Neural cell (in vitro differentiated cells): ENCODE data around the gene LSM14A.

Experiments used
- TAF1 ChIP-seq: IDR thresholded peaks from 2 replicates; pipeline ENCODE4 v1.6.1; 2012; ENCODE audit warnings: low read depth
- TF ChIP-seq, protein P1 (sequence below): fragments of 450-650 bp; IDR thresholded peaks from 2 replicates; pipeline ENCODE4 v1.5.1; 2014; ENCODE audit warnings: antibody characterized with exemption, mild to moderate bottlenecking, moderate library complexity; ENCODE audit not compliant: poor library complexity, severe bottlenecking

DNA sequence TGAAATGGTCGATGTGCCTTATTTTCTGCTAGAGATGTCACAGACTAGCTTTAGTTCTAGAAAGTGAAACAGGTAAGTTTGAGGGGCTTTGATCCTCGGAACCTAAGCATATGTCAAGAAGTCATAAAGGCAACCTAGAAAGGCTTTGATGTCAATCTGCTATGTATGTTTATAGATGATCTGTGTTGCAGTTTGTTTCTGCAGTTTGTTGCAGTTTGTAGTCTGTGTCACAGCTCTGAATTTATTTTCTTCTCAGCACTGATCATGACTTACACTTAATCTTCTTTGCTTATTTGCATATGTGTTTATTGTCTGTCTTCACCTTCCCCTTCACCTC lies 5.9 kb downstream of the LSM14A start:
- TF ChIP-seq, protein P1, sequence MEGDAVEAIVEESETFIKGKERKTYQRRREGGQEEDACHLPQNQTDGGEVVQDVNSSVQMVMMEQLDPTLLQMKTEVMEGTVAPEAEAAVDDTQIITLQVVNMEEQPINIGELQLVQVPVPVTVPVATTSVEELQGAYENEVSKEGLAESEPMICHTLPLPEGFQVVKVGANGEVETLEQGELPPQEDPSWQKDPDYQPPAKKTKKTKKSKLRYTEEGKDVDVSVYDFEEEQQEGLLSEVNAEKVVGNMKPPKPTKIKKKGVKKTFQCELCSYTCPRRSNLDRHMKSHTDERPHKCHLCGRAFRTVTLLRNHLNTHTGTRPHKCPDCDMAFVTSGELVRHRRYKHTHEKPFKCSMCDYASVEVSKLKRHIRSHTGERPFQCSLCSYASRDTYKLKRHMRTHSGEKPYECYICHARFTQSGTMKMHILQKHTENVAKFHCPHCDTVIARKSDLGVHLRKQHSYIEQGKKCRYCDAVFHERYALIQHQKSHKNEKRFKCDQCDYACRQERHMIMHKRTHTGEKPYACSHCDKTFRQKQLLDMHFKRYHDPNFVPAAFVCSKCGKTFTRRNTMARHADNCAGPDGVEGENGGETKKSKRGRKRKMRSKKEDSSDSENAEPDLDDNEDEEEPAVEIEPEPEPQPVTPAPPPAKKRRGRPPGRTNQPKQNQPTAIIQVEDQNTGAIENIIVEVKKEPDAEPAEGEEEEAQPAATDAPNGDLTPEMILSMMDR: no peak
- no peak for TF ChIP-seq TAF1
